Renal cortical epithelial cell (primary cell): ENCODE results near the gene PAQR9. TPM values are rescaled to one million over a fixed set of nuclear protein-coding genes. Genes with fewer than 3 reads are reported as not detected.
A peak's percentile ranks its signal among the peaks of the same experiment; 100 is the strongest.

ENCODE experiments used
- DNase-seq: peaks from one replicate; pipeline ENCODE4 v3.0.0-alpha.2; 2011; ENCODE audit warnings: low read depth
- total RNA-seq: library from RNA; depleted of rRNA; stranded (reverse); fragments of >200 nt; gene quantifications from 2 replicates; pipeline ENCODE4 v1.2.3, GENCODE V29; 2014

Gene PAQR9
- total RNA-seq, 1 donor from 2014 or later, result 0.20 TPM

- no peak for DNase-seq
Measured at GRCh38 chr3:142951794-142952193, 11.7 kb downstream of the PAQR9 start.

DNA sequence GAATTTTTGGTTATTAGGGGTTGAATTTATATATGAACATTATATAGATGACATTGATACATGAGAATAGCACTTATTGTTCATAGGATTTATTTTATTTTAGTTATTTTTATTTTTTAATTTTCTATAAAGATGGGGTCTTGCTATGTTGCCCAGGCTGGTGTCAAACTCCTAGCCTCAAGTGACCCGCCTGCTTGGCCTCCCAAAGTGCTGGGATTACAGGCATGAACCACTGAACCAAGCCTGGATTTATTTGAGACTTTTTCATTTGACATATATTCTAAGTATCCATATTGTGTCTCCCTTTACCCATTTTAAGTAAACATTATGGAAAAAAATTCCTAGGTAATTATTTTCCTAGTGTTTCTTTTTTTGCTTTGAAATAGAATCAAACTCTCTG, 12.5 kb downstream of the PAQR9 start:
- no peak for DNase-seq

- DNase-seq, result no peak
Measured at GRCh38 chr3:142947799-142948575, 15.5 kb downstream of the PAQR9 start.

DNA sequence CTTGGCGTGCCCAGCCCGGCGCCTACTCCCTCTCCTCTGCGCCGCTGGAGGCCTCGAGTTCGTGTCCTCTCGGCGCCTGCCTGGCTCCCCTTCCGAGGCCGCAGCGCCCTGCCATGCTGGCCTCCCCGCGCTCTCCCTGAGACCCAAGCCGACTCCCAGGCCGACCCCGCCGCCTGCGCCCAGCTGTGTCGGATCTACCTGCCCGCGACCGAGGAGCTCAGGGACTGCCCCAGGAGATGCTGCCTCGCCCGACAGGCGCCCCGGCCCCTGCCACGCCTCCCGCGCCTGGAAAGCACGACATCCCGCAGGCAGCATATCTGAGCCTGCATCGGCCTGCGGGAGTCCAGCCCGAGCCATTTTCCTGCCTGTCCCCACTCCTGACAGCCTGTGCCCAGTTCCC, 16.1 kb downstream of the PAQR9 start:
- no peak for DNase-seq

DNA sequence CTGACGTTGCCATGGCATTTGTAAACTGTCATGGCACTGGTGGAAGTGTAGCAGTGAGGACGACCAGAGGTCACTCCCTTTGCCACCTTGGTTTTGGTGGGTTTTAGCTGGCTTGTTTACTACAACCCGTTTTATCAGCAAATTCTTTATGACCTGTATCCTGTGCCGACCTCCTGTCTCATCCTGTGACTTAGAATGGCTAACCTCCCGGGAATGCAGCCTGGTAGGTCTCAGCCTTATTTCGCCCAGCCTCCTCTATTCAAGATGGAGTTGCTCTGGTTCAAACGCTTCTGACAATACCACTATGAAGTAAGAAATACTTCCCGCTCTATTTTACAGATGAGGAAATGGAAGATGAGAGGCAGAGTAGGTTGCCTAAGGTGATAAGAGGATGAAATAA, 16.6 kb downstream of the PAQR9 start:
- DNase-seq, result no peak

GRCh38 chr3:142945023-142945422, 18.5 kb downstream of the PAQR9 start:
- no peak for DNase-seq

DNA sequence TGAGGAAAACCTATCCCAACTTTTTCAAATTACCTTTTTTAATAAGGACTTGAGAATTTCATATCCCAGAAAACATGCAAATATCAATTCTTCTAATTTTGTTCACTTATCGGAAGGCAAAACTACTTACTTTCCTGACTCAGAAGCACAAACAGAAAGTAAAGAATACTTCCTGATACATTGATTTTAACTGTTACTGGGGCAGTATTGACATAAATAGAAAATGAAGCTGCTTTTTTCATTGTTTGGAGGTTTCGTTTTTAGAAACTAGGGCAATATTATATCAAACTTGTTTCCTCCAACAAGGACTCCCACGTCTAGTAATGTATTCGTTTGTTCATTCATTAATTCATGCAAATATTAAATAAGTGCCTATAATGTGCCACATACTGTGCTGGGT, 19.1 kb downstream of the PAQR9 start:
- no peak for DNase-seq

GRCh38 chr3:142943870-142944269, 19.6 kb downstream of the PAQR9 start:
- DNase-seq, result no peak

DNA sequence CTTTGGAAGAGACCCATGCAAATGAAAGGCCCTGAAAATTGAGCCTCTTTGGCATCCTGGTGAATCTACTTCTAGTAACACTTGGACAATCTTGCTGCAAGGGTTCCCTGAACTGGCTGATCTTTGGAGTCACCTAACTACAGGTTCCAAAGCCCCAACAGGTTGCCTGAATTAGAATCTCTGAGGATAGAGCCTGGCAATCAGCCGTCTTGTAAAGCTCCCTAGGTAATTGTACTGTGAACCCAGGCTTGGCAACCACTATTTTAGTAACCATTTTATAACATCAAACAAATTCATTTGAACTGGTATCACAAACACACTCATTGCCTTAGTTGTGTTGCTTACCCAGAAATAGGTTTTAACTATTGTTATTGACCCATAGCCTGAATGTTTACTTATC, 20.1 kb downstream of the PAQR9 start:
- no peak for DNase-seq

GRCh38 chr3:142941373-142942123, 21.9 kb downstream of the PAQR9 start:
- DNase-seq, result no peak

DNA sequence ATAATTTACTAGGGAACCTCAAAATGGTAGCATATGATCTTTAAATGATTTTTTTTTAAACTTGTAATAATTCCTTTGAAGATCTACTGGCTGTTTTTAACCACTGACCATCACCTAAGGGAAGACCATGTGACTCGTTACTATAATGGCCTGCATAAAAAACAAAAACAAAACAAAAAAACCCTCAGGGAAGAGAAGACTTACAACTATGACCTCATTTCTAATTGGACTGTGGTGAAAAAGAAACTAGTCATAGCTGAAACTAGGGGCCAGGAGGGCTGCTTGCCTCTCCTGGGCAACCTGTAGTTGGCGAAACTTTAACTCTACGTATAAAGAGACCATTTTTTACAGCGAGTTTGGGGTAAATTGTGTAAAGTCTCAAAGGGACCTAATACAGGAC, 23.0 kb downstream of the PAQR9 start:
- DNase-seq, result peak; percentile 60

DNA sequence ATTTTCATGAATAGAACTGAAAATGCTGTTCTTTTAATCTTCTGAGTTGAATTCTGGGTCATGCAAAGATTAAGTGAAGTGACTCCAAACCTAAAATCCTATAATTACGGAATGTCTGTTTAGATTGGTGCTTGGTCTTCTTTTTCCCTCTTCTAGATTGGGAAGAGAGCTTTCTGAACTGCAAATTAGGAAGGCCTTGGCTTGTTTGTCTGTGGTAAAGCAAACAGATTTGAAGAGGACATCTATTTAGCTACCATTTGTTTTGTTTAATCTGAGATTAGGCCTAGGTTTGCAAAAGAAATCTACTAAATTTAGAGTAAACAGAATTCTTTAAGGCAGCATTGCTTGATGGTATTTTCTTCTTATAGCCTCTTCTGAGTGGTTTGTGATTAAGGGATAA, 23.5 kb downstream of the PAQR9 start:
- no peak for DNase-seq

GRCh38 chr3:142935963-142936362, 27.5 kb downstream of the PAQR9 start:
- no peak for DNase-seq

GRCh38 chr3:142934887-142935269, 28.6 kb downstream of the PAQR9 start:
- no peak for DNase-seq

GRCh38 chr3:142934128-142934886, 29.2 kb downstream of the PAQR9 start:
- DNase-seq, result no peak

DNA sequence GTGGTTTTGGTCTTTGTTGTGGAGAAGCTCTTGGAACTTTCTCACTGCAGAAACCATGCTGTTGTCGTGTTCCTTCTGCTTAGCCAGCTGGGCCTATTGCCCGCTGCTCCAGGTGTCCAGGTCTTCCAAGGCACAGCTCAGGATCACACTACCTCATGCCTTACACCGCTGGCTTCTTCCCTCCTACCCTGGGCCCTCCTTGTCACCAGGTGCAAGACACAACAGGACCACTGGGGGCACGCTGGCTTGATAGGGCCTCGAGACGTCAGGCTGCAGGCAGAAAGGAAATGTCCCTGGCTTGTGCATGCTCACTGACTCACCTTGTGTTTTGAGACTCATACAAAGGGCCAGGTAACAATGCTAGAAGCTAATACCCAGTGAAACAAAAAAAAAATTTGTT, 32.3 kb downstream of the PAQR9 start:
- DNase-seq, result no peak

GRCh38 chr3:142930463-142930862, 33.0 kb downstream of the PAQR9 start:
- DNase-seq, result peak; percentile 20

DNA sequence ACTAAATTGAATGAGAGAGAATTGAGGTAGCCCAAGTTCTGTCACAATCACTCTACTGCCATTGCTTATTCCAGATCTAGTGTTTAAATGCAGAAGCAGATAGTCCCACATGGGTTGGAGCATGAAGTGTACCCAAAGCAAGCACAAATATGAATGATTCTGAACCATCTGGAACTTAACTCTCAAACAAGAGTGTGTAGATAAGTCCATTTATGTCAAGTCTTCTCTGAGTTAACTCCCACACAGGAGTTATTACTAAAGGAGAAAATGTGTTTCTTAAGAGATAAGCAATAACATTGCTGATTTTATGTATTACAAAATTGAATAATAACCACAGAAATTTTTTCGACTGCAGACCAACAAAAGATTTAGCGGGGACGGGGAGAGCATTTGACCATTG, 33.6 kb downstream of the PAQR9 start:
- DNase-seq, result no peak

GRCh38 chr3:142929109-142929508, 34.4 kb downstream of the PAQR9 start:
- peak; percentile 56 for DNase-seq

GRCh38 chr3:142926368-142926944, 37.0 kb downstream of the PAQR9 start:
- no peak for DNase-seq

DNA sequence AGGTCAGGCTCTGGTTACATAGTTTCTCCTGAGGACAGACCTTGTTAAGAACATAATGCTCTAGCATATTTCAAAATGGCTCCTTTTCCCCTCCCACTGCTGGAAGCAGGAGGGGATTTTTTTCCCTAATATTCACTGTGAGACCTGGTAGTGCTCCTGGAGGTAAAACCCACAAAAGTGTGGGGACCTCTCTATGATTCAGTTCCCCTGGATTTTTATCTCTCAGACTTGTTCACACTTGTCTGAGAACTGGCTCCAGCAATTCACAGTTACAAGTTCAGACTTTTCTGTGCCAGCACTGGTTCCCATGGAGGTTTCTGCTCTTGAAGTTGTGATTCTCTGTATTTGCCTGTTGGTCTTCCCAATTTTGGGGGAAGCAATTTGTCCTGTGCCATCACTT, 38.3 kb downstream of the PAQR9 start:
- DNase-seq, result no peak

DNA sequence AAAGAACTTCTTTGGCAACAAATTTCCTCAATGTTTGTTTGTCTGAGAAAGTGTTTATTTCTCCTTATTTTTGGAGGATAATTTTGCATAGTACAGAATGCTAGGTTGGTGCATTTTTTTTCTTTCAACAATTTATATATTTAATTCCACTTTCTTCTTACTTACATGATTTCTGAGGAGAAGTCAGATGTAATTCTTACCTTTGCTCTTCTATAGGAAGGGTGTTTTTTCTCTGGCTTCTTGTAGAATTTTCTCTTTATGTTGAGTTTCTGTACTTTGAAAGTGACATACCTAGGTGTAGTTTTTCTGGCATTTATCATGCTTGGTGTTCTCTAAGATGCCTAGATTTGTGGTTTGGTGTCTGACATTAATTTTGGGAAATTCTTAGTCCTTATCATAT, 39.8 kb downstream of the PAQR9 start:
- DNase-seq, result no peak
